Activated CD8-positive, alpha-beta memory T cell treated with anti-CD3 and anti-CD28 coated beads, Interleukin-2, amount 50 U/mL, for 24 hours (primary cell): ENCODE results near the gene NOS1AP.
"Not testable (repeated sequence)": the region's sequence is repeated elsewhere in the genome, so short reads cannot be mapped to it uniquely, and the experiment has no call there.

Experiments used
- DNase-seq: peaks from one replicate; pipeline ENCODE4 v3.0.0-alpha.2; 2020; ENCODE audit errors: extremely low read depth

The NOS1AP gene

DNA sequence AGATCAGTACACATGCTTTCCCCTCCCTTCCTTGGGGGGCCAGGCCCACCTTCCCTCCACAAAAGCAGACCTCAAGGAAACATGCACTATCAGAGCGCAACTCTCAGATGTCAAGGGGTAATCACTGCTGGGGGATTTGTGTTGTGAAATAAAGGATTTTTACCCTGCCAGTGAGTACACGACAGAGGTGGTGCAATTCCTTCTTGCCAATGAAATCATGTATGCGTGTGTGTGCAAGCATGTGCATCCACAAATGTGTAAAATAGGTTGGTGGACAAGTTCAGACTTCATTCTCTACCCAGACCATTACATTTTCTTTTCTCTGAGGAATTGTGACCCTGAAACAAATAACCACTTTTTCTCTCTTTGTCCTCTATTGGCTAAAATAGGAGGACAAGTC lies 9.8 kb upstream of the NOS1AP start:
- DNase-seq: no peak

- DNase-seq: no peak
Measured at GRCh38 chr1:162060314-162060713, 9.2 kb upstream of the NOS1AP start.

- DNase-seq: no peak
Measured at GRCh38 chr1:162062542-162063015, 6.9 kb upstream of the NOS1AP start.

- no peak for DNase-seq
Measured at GRCh38 chr1:162065016-162065415, 4.5 kb upstream of the NOS1AP start.

DNA sequence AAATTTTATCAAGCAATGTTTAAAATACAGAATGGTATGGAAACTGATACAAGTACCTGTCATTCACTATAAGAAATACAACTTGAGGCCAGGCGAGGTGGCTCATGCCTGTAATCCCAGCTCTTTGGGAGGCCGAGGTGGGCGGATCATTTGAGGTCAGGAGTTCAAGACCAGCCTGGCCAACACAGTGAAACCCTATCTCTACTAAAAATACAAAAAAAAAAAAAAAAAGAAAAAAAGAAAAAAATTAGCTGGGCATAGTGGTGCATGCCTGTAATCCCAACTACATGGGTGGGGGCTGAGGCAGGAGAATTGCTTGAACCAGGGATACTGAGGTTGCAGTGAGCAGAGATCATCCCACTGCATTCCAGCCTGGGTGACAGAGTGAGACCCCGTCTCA lies 2.7 kb upstream of the NOS1AP start:
- not testable (repeated sequence) for DNase-seq

DNA sequence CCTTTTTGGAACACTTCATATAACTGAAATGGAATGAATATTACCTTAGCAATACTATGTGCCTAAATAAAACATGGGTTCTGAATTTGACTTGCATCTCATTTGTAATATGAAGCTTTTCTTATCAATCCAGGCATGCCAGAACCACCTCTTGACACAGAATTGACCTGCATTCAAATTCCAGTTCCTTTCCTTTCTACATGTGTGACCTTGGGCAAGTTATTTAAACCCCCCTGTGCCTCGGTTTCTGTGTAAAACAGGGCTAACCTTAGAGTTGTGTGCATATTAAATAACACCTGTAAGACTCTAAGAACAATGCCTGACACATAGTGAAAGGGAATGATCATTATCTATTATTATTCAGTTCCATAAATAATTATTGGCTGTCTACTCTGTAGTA lies 2.0 kb upstream of the NOS1AP start:
- DNase-seq: no peak

GRCh38 chr1:162068301-162068700 lies 1.2 kb upstream of the NOS1AP start:
- DNase-seq: no peak

- no peak for DNase-seq
Measured at GRCh38 chr1:162070094-162070748, 730 bp downstream of the NOS1AP start.

GRCh38 chr1:162070825-162071224 lies 1.3 kb downstream of the NOS1AP start:
- DNase-seq: no peak

- no peak for DNase-seq
Measured at GRCh38 chr1:162072740-162073139, 3.2 kb downstream of the NOS1AP start.

- DNase-seq: no peak
Measured at GRCh38 chr1:162074276-162075005, 5.0 kb downstream of the NOS1AP start.

DNA sequence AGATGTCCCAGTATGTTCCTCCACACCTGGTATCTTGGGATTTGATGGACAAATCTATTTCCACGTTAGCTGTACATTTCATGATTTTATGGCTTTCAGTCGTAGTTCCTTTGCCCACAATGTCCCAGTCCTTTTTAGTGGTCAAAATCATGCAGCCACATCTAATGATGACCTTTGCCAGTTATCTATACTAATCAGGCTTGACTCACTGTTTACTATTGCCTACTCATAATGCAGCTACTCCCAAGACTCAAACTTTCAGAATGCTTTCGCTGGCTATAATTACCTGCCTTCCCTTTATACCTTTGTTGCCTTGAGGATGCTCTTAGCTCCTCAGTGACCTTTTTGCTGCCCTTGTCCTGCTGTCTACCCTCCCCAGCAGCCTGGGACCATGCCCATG lies 6.4 kb downstream of the NOS1AP start:
- DNase-seq: no peak

GRCh38 chr1:162077648-162078299 lies 8.3 kb downstream of the NOS1AP start:
- DNase-seq: no peak

GRCh38 chr1:162079030-162079429 lies 9.5 kb downstream of the NOS1AP start:
- DNase-seq: no peak

- no peak for DNase-seq
Measured at GRCh38 chr1:162080472-162081015, 11.1 kb downstream of the NOS1AP start.

DNA sequence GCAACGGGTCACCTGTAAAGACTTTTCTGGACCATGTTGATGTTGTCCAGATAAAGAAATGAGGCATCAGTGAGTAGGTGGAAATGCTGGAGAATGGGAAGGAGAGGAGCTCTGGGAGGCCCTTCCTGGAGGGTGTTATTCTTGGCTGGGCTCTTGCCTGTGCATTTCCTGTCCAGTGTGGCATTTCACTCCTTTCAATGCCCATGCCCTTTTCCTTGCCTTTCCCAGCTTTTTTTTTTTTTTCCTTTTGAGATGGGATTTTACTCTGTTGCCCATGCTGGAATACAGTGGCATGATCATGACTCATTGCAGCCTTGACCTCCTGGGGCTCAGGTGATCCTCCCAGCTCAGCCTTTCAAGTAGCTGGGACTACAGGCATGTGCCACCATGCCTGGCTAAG lies 11.8 kb downstream of the NOS1AP start:
- DNase-seq: no peak

GRCh38 chr1:162082080-162082479 lies 12.6 kb downstream of the NOS1AP start:
- DNase-seq: not testable (repeated sequence)

DNA sequence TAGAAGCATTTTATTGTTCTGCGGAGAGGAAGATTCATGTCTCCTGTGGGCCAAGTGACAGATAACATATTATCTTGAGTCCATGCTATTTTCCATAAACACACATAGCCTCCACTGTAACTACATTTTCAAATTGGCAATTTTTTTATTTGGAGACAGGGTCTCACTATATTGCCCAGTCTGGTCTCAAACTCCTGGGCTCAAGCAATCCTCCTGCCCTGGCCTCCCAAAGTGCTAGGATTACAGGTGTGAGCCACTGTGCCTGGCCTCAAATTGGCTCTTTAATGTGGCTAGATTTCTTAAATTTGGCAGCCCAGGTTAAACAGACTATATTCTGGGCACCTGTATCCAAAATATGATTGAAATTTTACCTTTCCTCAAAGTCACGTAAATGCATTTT lies 13.8 kb downstream of the NOS1AP start:
- DNase-seq: no peak

- DNase-seq: no peak
Measured at GRCh38 chr1:162085991-162086390, 16.5 kb downstream of the NOS1AP start.

DNA sequence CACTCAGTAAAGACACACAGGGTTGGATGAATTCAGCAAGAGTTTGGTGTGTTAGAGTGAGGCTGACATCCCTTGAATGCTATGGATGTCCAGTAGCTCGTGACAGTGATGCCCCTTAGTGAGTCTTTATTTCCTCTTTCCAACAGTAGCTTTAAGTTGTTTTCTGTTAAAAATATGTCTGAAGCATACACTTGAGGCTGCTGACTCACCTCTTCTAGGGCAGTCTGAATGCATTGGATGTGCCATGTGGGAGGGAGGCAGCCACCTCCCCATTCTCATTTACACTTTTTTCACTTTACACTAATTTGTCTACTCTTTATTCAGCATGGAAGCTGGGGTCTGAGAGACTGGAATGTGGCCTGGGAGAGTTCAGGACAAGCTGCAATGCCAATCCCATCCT lies 17.6 kb downstream of the NOS1AP start:
- DNase-seq: no peak

- no peak for DNase-seq
Measured at GRCh38 chr1:162087574-162087973, 18.1 kb downstream of the NOS1AP start.

DNA sequence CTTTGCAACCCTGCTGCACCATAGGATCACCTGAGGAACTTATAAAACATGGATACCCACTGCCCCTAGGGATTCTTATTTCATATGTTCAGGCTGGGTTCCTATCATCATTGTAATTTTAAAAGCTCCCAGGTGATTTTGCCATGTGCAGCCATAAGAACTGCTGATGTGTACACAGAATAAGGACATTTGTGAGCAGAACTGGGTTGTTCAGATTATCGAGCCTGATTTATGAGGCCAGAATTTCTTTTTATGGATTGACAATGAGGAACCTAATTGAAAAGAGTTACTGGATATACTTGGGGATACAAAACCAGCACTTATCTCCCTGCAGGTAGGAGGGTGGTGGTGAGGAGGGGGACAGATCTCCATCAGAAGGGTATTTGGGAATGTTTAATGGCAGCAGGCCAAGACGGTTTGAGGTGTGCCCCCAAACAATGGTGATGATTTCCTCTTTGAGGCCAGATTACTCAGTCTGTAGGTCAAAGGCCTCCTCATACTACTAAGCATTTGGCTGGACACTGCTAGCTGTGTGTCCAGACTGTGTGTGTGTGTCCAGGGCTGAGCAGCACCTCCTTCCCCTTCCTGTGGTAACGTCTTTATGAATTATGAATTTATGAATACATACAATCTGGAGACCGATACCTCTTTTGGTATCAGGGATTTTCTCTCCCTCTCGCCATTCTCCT lies 18.9 kb downstream of the NOS1AP start:
- no peak for DNase-seq
